Prostate gland (tissue), 2 donors: ENCODE measurements around the gene NKX2-4. TPM values are rescaled to one million over a fixed set of nuclear protein-coding genes. Genes with fewer than 3 reads are reported as not detected.
"Not testable (repeated sequence)": the region's sequence is repeated elsewhere in the genome, so short reads cannot be mapped to it uniquely, and the experiment has no call there.

Source experiments
- DNase-seq: peaks from one replicate; pipeline ENCODE4 v3.0.0-alpha.2; 2019; ENCODE audit warnings: low spot score
- H3K27ac ChIP-seq, 2 donors: fragments of 200-600 bp; sonication (generic); 2 replicates each; pipeline ENCODE4 v1.5.1; 2017 to 2019
- H3K27me3 ChIP-seq: fragments of 200-600 bp; sonication (generic); replicated peaks from 2 replicates; pipeline ENCODE4 v1.5.1; 2019; ENCODE audit not compliant: insufficient read depth
- H3K36me3 ChIP-seq, 2 donors: fragments of 200-600 bp; sonication (generic); 1 replicate in 1 of 2; 2 replicates in 1 of 2; pipeline versions ENCODE4 v1.5.1 to v1.8.1; 2017 to 2019
- H3K4me1 ChIP-seq: fragments of 200-600 bp; sonication (generic); replicated peaks from 2 replicates; pipeline ENCODE4 v1.5.1; 2019
- H3K4me3 ChIP-seq, 2 donors: fragments of 200-600 bp; sonication (generic); 2 replicates each; pipeline ENCODE4 v1.5.1; 2017 to 2019
- H3K9me3 ChIP-seq: fragments of 200-600 bp; sonication (generic); 2 replicates; pipeline ENCODE4 v1.5.1; 2017
- CTCF ChIP-seq, 4 experiments: fragments of 200-600 bp in 2 of 4; fragments of 450-650 bp in 2 of 4; sonication (generic) in 2 of 4; IDR thresholded peaks; 1 replicate in 3 of 4; 2 replicates in 1 of 4; pipeline ENCODE4 v1.5.1; 2016 to 2019; ENCODE audit warnings: antibody characterized with exemption in 4 of 4, mild to moderate bottlenecking in 2 of 4, moderate library complexity in 2 of 4
- POLR2A ChIP-seq: fragments of 450-650 bp; IDR thresholded peaks from one replicate; pipeline ENCODE4 v1.6.1; 2016; ENCODE audit warnings: antibody characterized with exemption, mild to moderate bottlenecking
- POLR2AphosphoS5 ChIP-seq: sonication (generic); formaldehyde crosslinking; IDR thresholded peaks from one replicate; pipeline ENCODE4 v1.6.1; 2017; ENCODE audit warnings: antibody characterized with exemption
- WGBS: methylation state at CpG from one replicate; pipeline ENCODE4 v1.1.5; 2018; 5-methylcytosine and 5-hydroxymethylcytosine counted together
- intact Hi-C: fragments of 100-400 bp; cut with DNase I; formaldehyde crosslinking; loops from one replicate; pipeline ENCODE4 v1.14.2; 2022
- total RNA-seq, 2 donors: library from RNA; depleted of rRNA; stranded (reverse); fragments of >200 nt; gene quantifications; one replicate each; pipeline ENCODE4 v1.1.0, GENCODE V29; 2016

Gene NKX2-4
- total RNA-seq, 2 donors from 2014 or later = 3.9 TPM; not detected in 1

- WGBS = 87% methylated on average over 2 of the region's 2 CpGs
- no peaks in the 10 kb centered on the region for H3K27me3 ChIP-seq
- no peaks in the 10 kb centered on the region for H3K9me3 ChIP-seq
- intact Hi-C loops = no loop called here
- H3K27ac ChIP-seq = no peak overlapping the region
- DNase-seq = no peak
- no peak for TF ChIP-seq POLR2AphosphoS5
- no peak for TF ChIP-seq CTCF (IDR thresholded peaks at IDR 0.05)
- H3K4me3 ChIP-seq = no peak overlapping the region
- no peaks in the 10 kb centered on the region for H3K36me3 ChIP-seq
- H3K4me1 ChIP-seq = no peaks in the 10 kb centered on the region
These were observed 36.1 kb upstream of the NKX2-4 start for GRCh38 chr20:21433329-21433890.

DNA sequence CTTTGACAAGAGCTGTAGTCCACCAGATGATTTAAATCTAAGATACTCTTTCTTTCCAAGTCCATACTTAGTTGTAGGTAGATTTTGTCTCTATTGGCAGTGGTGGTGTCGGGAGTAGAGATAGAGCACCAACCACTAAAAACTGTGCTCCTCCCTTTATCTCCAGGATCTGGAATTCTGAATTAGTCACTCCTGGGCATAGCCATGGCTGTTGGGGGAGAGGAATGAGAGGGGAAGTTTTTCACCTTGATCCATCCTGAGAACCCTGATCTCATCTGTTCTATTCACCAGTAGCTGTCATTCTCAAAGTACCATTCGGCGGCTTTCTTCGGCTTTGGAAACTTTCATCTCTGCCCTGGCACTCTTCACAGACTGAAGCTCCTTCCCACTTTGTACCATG, 35.6 kb upstream of the NKX2-4 start:
- H3K36me3 ChIP-seq = no peaks in the 10 kb centered on the region
- H3K27me3 ChIP-seq = no peaks in the 10 kb centered on the region
- no peak overlapping the region for H3K27ac ChIP-seq
- no peaks in the 10 kb centered on the region for H3K4me1 ChIP-seq
- DNase-seq = no peak
- H3K4me3 ChIP-seq = no peak overlapping the region
- intact Hi-C loops = no loop called here
- no peak for TF ChIP-seq POLR2A
- TF ChIP-seq POLR2AphosphoS5 = no peak
- no peak for TF ChIP-seq CTCF (IDR thresholded peaks at IDR 0.05)
- WGBS = 90% methylated on average over 4 of the region's 4 CpGs
- no peaks in the 10 kb centered on the region for H3K9me3 ChIP-seq

DNA sequence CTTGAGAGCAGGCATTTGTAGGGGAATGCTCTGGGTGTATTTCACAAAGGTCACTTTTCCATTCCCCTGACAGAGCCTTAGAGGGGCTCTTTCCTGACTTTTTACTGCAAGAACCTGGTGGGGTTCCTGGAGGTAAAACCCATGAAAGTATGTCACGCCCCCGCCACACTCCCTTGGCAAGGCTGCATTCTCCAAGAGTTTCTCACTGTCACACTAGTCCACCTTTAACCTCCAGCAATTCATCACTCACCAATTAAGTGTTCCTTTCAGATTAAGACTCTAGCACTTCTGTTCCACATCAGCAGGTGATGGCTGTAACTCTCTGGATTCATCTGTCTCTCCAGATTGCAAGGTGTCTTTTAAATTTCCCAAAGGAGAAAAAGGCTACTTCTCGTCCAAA, 32.7 kb upstream of the NKX2-4 start:
- Histone ChIP-seq H3K4me1 (no peaks in the 10 kb centered on the region), H3K27ac (no peak overlapping the region), H3K27me3 (no peaks in the 10 kb centered on the region), H3K9me3 (no peaks in the 10 kb centered on the region), H3K36me3 (no peaks in the 10 kb centered on the region), H3K4me3 (no peak overlapping the region)
- DNase-seq = no peak
- WGBS = 67% methylated on average over 3 of the region's 3 CpGs
- intact Hi-C loops = no loop called here
- TF ChIP-seq POLR2A (no peak), POLR2AphosphoS5 (no peak), CTCF (IDR thresholded peaks at IDR 0.05) (no peak)

- whole genome bisulfite sequencing = 78% methylated on average over 4 of the region's 4 CpGs
- Histone ChIP-seq H3K27me3 (no peaks in the 10 kb centered on the region), H3K4me3 (no peak overlapping the region), H3K27ac (no peak overlapping the region), H3K9me3 (no peaks in the 10 kb centered on the region), H3K4me1 (no peaks in the 10 kb centered on the region), H3K36me3 (no peaks in the 10 kb centered on the region)
- TF ChIP-seq POLR2AphosphoS5 = no peak
- TF ChIP-seq POLR2A = no peak
- no peak for TF ChIP-seq CTCF (IDR thresholded peaks at IDR 0.05)
- DNase-seq = no peak
- intact Hi-C loops = no loop called here
These were observed 27.5 kb upstream of the NKX2-4 start for GRCh38 chr20:21424846-21425245.

DNA sequence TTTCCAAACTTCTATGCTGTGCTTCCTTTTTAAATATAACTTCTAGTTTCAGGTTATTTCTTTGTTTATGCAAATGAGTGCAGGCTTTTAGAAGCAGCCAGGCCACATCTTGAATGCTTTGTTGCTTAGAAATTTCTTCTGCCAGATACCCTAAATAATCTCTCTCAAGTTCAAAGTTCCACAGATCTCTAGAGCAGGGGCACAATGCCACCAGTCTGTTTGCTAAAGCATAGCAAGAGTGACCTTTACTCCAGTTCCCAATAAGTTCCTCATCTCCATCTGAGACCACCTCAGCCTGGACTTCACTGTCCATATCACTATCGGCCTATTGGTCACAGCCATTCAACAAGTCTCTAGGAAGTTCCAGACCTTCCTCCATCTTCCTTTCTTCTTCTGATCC, 26.4 kb upstream of the NKX2-4 start:
- H3K27ac ChIP-seq, H3K4me1 ChIP-seq, H3K36me3 ChIP-seq, H3K9me3 ChIP-seq, H3K27me3 ChIP-seq, intact Hi-C loops, DNase-seq, H3K4me3 ChIP-seq: not testable (repeated sequence)
- WGBS = 93% methylated on average over 1 of the region's 1 CpG
